MCF 10A (cell line): ENCODE measurements around the gene PRDM1. TPM values are rescaled to one million over a fixed set of nuclear protein-coding genes. Genes with fewer than 3 reads are reported as not detected.

Experiments
- BruUV-seq: library from RNA; stranded (reverse); fragments of 400-500 nt; replicated peaks from 2 replicates; lab custom pipeline; 2021; lab: Mats Ljungman, UMichigan
- CTCF ChIA-PET: fragments of 300-600 bp; sonication (Branson Sonifier 250); formaldehyde crosslinking; extraction: SDS; loops from one replicate; lab custom pipeline; 2021; ENCODE audit warnings: antibody characterized with exemption, inconsistent platforms; lab: Yijun Ruan, JAX
- POLR2A ChIA-PET: fragments of 300-600, 350-650 bp; sonication (Branson Sonifier 250); formaldehyde crosslinking; extraction: SDS; loops from one replicate; lab custom pipeline; 2020; ENCODE audit warnings: antibody characterized with exemption, inconsistent platforms; lab: Yijun Ruan, JAX
- DNase-seq: peaks from one replicate; pipeline ENCODE4 v3.0.0-alpha.2; 2018; ENCODE audit not compliant: unreplicated experiment
- H3K27ac Mint-ChIP-seq: one replicate; pipeline ENCODE4 v1.8.0; 2022; ENCODE audit warnings: mild to moderate bottlenecking, low read depth, mixed read lengths; ENCODE audit not compliant: unreplicated experiment
- H3K27me3 Mint-ChIP-seq: one replicate; pipeline ENCODE4 v1.8.0; 2022; ENCODE audit warnings: mixed read lengths; ENCODE audit not compliant: insufficient read depth, unreplicated experiment
- H3K36me3 Mint-ChIP-seq: one replicate; pipeline ENCODE4 v1.8.0; 2022; ENCODE audit warnings: mild to moderate bottlenecking, moderate library complexity, mixed read lengths; ENCODE audit not compliant: insufficient read depth, unreplicated experiment
- H3K4me1 Mint-ChIP-seq: one replicate; pipeline ENCODE4 v1.8.0; 2022; ENCODE audit warnings: mixed read lengths; ENCODE audit not compliant: insufficient read depth, unreplicated experiment
- H3K4me3 Mint-ChIP-seq: one replicate; pipeline ENCODE4 v1.8.0; 2022; ENCODE audit warnings: mild to moderate bottlenecking, moderate library complexity, mixed read lengths; ENCODE audit not compliant: unreplicated experiment
- H3K9me3 Mint-ChIP-seq: one replicate; pipeline ENCODE4 v1.8.0; 2022; ENCODE audit warnings: mixed read lengths; ENCODE audit not compliant: unreplicated experiment
- intact Hi-C: fragments of 100-400 bp; cut with micrococcal nuclease; formaldehyde crosslinking; loops from 2 replicates; pipeline ENCODE4 v1.14.1; 2022
- total RNA-seq: library from RNA; stranded (reverse); gene quantifications from 2 replicates; pipeline ENCODE4 v1.2.3, GENCODE V29; 2022
- TF ChIP-seq, protein P1 (sequence below): fragments of 200-600 bp; IDR thresholded peaks from one replicate; pipeline ENCODE4 v1.8.0; 2022; ENCODE audit warnings: antibody characterized with exemption, mild to moderate bottlenecking; ENCODE audit not compliant: unreplicated experiment

Gene PRDM1
- total RNA-seq, 1 experiment from 2014 or later = 13.1 TPM

DNA sequence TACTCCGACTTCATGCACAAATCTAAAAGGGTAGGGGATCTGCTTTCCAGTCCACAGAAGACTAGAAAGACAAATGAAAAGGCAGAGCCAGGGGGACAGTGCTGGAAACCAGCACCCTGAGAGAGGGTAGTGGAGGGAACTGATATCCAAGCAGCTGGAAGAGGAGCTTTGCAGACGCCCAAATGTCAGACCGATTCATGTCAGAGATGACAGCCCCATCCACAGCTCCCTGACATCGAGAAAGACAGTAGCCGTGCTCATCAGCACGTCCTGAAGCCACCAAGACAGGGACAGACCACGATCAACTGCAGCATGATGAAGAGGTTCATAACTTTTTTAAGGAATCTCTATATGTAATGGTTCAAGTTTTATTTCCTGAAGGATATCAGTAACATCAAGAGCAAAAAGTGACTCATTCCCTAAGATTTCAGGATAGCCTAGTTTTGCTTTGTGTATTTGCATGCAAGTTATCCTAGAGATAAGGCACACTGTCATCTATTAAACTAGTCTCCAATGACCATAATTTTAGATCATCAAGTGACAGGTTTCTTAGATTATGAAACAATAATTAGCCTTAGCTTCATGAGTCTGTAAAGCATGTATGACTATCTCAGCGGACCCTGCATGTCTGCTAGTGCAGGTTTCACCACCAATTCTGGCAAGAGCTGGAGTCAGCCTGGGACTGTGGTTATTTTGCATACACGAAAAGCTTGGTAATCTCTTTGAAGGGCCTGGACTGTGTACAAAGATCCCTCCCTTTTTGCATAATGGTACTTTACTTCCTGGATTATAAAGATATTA is 43.0 kb downstream of the PRDM1 start:
- H3K27me3 Mint-ChIP-seq = no peaks in the 10 kb centered on the region
- TF ChIP-seq, protein P1, sequence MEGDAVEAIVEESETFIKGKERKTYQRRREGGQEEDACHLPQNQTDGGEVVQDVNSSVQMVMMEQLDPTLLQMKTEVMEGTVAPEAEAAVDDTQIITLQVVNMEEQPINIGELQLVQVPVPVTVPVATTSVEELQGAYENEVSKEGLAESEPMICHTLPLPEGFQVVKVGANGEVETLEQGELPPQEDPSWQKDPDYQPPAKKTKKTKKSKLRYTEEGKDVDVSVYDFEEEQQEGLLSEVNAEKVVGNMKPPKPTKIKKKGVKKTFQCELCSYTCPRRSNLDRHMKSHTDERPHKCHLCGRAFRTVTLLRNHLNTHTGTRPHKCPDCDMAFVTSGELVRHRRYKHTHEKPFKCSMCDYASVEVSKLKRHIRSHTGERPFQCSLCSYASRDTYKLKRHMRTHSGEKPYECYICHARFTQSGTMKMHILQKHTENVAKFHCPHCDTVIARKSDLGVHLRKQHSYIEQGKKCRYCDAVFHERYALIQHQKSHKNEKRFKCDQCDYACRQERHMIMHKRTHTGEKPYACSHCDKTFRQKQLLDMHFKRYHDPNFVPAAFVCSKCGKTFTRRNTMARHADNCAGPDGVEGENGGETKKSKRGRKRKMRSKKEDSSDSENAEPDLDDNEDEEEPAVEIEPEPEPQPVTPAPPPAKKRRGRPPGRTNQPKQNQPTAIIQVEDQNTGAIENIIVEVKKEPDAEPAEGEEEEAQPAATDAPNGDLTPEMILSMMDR = no peak
- POLR2A ChIA-PET = interaction anchor here (0.6 to 1.3 kb wide), 7 partner anchors 10 to 67 kb away, joined by 3 to 4 read pairs (median 3); no protein-coding TSS in a partner anchor
- CTCF ChIA-PET = no interaction called here
- H3K4me1 Mint-ChIP-seq = peaks cover 17% of the 10 kb centered on the region
- H3K4me3 Mint-ChIP-seq = peak overlapping the region; percentile 47
- H3K9me3 Mint-ChIP-seq = no peaks in the 10 kb centered on the region
- H3K27ac Mint-ChIP-seq = peak overlapping the region; percentile 49
- H3K36me3 Mint-ChIP-seq = no peaks in the 10 kb centered on the region
- BruUV-seq = no TSS peak
- peak; percentile 55 for DNase-seq
- intact Hi-C loops = no loop called here

DNA sequence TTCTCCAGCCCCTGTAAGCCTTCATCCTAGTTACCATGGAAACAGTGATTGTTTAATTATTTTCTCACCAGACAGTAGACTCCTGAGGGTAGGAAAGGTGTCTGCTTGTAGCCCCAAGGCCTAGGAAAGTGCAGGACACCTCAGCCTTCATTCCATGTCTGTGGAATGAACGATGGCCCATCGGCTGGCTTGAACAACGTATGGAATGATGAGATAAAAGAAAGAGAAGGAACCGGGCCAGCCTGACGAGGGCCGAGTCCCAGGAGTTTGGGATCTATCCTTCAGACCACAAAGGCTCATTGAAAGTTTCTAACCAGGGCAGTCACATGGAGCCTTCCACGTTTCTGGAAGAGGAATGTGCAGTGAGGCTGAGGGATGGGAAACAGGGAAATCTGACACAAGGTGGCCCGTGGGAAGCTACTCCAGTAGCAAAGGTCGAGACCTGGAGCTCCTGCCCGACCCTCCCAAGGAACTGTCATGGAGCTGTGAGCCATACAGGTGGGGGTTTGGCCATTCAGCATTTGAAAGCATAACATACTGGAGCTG is 46.1 kb downstream of the PRDM1 start:
- no peak for DNase-seq
- TF ChIP-seq, protein P1 = no peak
- ChIA-PET POLR2A (no interaction called here), CTCF (interaction anchor here (0.8 kb wide), 1 partner anchor 10 kb away, joined by 3 read pairs; no protein-coding TSS in a partner anchor)
- Mint-ChIP-seq H3K27me3 (no peaks in the 10 kb centered on the region), H3K27ac (no peak overlapping the region), H3K9me3 (no peaks in the 10 kb centered on the region), H3K4me1 (peaks cover 28% of the 10 kb centered on the region), H3K4me3 (no peak overlapping the region), H3K36me3 (no peaks in the 10 kb centered on the region)
- BruUV-seq = no TSS peak
- intact Hi-C loops = no loop called here

DNA sequence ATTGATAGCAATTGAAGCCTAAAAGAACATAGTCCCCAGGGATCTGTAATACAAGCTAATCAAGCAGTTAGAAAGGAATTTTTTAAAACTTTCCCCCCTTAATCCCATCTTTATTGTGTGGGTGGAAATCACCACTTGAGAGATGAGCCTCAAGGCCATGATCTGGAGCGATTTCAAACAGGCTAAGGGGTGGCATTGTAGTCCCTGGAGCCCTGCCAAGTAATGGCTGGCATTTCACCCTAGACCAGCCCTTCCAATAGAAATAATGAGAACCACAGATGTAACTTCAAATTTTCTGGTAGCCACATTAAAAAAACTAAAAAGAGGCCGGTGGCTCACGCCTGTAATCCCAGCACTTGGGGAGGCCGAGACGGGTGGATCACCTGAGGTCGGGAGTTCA is 46.9 kb downstream of the PRDM1 start:
- H3K9me3 Mint-ChIP-seq = no peaks in the 10 kb centered on the region
- ChIA-PET CTCF (no interaction called here), POLR2A (no interaction called here)
- H3K36me3 Mint-ChIP-seq = no peaks in the 10 kb centered on the region
- no peak for DNase-seq
- no TSS peak for BruUV-seq
- H3K4me3 Mint-ChIP-seq = no peak overlapping the region
- H3K27me3 Mint-ChIP-seq = no peaks in the 10 kb centered on the region
- H3K27ac Mint-ChIP-seq = no peak overlapping the region
- intact Hi-C loops = no loop called here
- H3K4me1 Mint-ChIP-seq = peaks cover 28% of the 10 kb centered on the region
- TF ChIP-seq, protein P1 = no peak

DNA sequence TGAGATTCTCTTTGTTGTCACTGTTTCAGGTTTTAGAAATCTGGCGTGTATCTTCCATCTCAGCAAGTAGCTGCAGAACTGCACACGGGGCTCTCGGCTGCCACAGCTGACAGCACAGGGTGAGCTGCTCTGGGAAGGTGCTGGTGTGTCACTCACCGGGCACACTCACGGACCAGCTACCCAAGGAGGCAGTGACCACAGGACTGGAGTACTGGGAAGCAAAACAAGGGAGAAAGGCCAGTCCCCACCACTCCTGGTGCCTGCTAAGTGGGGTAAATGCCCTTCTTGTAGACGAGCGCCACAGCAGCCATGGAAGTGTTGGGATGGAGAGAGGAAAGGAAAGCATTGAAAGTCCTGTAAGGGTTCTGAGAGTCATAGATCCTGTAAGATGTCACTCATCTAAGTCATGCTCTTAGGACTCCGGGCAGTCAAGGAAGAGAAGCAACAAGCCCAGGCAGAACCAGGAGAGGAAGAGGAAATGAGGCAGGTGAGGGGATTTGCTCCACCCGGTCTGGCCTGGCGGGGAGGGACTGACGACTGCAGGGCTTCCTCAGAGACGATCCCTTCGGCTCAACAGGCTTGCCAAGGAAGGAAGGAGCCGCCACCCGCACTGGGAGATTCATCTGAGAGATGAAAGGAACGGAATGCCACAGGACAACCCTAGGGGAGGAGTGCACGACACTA is 48.1 kb downstream of the PRDM1 start:
- Mint-ChIP-seq H3K4me1 (peaks cover 24% of the 10 kb centered on the region), H3K36me3 (no peaks in the 10 kb centered on the region), H3K27me3 (no peaks in the 10 kb centered on the region), H3K4me3 (peak overlapping the region; percentile 6), H3K9me3 (no peaks in the 10 kb centered on the region), H3K27ac (peak overlapping the region; percentile 28)
- ChIA-PET CTCF (interaction anchor here (0.5 kb wide), 1 partner anchor 118 kb away, joined by 3 read pairs; no protein-coding TSS in a partner anchor), POLR2A (no interaction called here)
- TF ChIP-seq, protein P1 = no peak
- no TSS peak for BruUV-seq
- intact Hi-C loops = no loop called here
- DNase-seq = peak; percentile 36
